NCI-H2171 (cell line): ENCODE results near the gene UNC119.
"Not testable (repeated sequence)": the region's sequence is repeated elsewhere in the genome, so short reads cannot be mapped to it uniquely, and the experiment has no call there.

Experiments
- DNase-seq: peaks from one replicate; lab custom pipeline; 2025; lab: John Stamatoyannopoulos, UW

UNC119 gene

DNA sequence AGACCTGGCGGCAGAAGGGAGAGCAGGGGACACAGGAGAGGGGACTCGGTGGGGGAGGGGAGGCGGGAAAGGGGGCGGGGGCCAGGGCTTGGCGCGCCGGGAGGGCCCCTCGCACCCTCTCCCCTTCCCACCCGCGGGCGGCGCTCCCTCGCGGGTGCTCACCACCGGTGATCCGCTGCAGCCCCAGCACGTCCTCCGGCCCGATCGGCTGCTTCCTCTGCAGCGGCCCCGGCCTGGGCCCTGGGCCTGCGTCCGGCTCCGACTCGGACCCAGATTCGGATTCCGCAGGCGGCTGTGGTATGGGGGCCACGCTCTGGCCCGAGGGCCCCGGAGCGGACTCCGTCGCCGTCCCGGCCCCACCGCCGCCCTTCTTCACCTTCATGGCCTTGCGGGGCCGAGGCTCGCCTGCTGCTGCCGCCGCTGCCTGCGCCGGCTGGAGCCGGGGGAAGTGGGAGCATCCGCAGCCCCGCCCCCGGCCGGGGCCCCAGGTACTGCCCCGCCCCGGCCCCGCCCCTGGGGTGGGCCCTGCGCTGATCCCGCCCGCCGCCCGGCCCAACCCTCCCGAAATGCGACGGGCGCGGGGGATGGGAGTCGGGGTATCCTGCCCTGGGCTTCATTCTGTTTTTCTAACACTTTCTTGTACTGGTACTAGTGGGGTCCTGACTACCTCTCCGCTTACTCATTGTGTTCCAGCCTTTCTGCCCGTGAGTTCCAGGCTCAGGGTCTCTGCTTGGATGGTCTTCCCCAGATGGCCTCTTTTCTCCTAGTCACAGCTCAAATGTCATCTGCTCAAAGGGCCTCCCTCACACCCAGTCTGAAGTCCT, at the start of gene UNC119:
UNC119 (minus strand) TSS at position 449 of the 824 bp plus-strand sequence; CDS start at position 382, 67 bp downstream.
- DNase-seq: peak; percentile 90

DNA sequence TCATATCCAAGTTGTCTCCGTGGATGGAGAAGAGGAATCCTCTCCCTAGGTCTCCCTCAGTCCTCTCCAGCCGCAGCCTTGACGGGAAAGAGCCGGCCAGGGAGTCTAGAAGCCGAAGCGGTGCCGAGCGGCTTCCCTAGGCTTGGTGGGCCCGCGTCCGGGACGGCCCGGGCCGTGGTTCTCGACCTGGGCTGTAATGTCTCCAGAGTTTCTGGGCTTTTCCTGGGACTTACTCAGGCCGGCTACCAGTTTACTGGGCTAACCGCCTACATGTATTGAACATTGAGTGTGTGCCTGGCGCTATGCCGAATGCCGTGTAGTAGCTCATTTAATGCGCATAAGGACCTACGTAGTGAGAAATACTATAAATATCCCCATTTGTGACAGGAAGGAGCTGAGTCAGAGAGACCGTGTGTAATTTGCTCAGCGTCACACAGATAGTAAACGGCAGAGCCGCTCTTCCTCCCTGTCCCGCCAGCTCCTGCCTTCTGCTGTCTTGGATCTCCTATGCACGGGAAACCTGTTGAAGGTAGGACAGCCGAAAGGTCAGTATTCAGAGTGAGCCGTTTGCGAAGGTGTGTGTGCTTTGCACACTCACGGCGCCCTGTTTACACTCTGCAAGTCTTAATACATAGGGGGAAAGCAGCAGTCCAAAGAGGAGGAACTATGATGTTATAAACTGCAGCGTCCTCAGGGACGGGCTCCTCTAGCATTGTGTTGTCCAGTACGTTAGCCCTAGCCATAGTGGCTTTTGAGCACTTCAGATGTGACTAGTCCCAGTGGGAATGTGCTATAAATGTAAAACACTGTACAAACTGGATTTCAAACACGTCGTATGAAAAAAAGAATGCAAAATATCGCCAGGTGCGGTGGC, 47.1 kb upstream of the UNC119 start:
- DNase-seq: peak; percentile 58

DNA sequence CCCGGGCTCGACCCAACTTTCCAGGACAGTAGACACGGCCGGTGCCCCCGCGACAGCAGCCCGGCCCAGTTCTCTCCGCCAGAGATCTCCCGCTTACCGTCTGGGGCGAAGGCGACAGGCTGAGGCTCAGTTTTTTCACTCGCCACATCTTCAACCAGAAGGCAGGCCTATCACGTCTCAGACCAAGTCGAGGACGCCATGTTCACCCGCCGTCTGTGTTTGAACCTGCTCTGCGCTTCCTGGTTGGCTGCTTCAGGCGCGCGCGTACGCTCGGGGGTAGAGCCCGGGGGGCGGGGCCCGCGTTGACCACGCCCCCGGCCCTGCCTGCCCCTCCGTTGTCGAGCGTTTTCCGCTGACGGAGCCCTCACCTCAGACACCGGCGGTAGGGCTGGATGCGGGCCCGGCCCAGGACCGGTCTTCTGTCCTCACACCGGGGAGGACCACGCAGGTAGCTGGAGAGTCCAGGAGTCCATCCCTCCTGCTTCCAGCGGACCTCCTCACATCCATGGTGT, 46.4 kb upstream of the UNC119 start, which contains the start of gene SPAG5:
SPAG5 (minus strand) TSS at position 227 of the 512 bp plus-strand sequence; CDS start at position 148, 79 bp downstream.
- DNase-seq: peak; percentile 92

DNA sequence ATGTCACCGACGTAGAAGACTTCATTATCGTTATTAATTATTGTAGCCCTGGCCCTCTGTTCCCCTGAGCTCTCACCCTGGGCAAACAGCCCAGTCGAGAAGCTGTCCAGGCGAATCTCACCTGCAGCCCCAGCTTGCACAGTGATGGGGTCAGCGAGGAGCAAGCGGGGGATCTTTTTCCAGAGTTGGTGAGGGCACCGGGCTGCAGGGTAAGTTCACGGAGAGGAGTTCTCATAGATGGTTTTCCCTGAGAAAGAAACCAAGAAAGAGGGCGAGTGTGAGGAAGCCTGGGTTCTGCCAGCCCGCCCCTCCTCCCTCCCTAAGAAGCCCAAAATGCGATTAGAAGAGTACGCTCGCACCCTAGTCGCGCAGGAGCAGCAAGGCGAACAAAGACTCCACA, 46.0 kb upstream of the UNC119 start:
- DNase-seq: no peak

DNA sequence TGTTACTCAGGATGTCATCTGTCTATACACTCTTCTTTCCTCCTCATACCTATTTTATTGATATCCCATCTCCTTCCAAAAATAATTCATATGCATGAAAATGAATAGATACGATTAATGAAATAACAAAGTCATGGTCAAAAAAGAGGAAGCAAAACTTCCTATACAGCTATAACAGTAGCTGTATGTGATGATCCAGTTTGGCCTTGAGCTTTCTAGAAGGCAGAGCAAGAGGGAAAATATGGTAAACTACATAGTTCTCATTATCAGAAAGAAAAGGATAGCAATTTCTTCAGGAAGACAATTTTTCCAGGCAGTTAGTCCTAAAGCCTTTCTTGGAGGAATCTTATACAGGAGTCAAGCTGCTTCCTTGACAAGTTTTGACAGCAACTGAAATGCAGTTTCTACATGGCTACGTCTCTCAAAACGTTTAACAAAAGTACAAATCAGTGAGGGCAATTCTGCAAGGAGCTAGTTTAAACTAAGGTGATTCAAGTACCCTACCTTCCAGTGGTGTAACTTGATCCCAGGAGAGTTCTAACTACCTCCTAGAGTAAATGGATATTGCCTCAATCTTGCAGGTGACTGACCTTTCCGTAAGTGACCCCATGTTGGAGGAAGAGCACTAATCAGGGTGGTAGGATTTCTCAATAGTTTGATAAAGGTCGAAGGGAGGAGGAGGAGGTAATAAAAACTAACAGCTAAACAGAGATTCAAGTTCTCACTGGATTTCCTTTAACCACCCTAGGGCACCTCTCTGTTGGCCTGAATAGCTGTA, 45.4 kb upstream of the UNC119 start:
- no peak for DNase-seq

DNA sequence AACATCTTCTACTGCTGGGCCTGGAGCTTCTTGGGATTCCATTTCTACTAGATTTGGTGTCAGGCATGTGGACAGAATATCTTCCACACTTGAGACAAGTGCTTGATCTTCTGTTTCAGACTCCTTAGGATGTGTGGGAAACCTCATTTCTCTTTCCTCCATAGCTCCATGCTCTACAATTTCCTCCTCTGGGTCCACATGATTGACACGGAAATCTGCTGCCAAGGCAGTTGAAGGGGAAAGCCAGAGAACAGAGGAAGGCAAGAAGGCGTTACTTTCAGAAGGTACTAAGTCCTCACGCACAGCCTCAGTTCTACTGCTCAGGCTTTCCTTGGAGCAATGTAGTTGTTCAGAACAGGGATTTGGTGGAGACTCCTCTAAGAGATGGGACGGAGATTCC, 39.8 kb upstream of the UNC119 start:
- DNase-seq: no peak

DNA sequence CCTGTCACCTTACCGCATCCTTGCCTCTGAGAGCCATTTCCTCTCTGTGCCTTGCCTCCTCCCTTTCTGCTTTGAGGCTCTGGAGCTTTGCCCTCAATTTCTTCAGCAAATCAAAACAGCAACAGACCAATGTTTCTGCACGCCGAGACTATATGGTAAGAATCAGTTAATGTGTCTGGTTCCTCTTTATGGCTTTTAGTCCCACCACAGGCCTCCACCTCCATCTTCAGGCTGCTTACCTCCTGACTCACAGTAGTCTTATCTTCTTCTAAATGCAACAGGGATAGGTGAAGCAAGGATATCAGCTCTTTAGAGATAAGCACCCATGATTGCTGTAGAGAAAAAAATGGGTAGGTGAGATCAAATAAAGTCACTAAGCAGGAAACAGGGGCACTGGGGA, 33.4 kb upstream of the UNC119 start:
- no peak for DNase-seq

DNA sequence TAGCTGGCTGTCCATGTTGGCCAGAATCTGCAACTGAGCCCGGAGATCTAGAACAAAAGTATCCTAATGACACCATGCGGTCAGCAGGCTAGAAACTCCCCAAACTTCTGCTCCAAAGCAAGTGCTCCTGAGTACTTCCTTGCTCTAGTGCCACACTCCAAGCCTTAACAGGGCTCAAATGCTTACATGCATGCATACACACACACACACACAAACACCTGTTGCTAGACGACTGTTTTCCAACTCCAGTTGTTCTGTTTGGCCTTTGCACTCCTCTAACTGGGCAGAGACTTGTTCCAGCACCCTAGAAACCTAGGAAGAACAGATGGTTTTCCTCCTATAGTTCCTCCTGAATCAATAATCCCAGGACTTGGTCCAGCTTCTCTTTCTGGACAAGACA, 32.0 kb upstream of the UNC119 start:
- DNase-seq: no peak

DNA sequence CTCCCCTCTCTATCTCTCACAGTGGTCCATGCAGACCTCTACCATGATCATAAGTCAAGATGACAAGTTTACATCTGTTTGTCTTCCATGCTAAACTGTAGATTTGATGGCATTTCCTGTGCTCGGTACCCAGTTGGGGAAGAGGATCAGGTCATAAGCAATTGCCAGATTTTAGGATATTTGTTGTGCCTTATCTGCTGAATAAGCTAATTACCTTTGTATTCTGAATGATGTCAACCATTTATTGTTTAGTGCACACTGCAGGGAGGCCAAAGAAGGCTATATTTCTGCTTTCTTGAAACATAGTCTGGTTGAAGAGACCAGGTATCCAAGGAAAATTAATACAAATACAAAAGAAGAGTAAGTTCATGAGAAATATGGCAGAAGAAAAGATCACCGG, 30.1 kb upstream of the UNC119 start:
- no peak for DNase-seq

DNA sequence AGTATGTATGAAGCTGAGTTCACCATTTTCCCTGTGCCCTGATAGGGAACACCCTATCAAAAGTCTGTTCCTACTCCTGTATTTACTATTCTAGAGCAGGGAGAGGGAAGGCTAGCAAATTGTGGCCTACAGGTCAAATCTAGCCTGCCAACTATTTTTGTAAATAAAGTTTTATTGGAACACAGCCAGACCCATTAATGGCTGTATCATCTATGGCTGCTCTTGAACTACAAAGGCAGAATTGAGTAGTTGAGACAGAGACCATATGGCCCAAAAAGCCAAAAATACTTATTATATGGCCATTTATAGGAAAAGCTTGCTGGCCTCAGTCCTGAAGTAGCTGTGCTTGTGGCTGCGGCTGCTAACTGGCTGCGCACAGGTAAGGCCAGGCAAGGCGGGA, 28.5 kb upstream of the UNC119 start:
- DNase-seq: no peak

DNA sequence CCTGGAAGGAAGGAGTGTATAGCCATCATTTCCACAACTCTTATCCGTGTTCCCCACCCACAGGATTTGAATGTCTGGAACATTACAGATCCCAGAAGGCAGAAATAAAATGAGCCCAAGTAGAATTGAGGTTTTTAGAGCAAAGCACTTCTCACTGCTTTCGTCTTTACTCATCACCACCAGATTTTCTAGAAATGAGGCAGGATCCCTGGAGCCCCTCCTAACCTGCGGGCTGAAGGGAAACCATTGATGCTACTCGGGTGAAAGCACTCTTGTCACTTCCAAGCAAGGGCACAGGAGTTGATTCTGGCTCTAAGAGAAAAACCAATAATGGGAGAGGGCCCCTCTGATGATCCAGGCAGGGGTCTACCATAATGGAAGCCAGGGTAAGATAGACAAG, 27.1 kb upstream of the UNC119 start:
- DNase-seq: no peak

DNA sequence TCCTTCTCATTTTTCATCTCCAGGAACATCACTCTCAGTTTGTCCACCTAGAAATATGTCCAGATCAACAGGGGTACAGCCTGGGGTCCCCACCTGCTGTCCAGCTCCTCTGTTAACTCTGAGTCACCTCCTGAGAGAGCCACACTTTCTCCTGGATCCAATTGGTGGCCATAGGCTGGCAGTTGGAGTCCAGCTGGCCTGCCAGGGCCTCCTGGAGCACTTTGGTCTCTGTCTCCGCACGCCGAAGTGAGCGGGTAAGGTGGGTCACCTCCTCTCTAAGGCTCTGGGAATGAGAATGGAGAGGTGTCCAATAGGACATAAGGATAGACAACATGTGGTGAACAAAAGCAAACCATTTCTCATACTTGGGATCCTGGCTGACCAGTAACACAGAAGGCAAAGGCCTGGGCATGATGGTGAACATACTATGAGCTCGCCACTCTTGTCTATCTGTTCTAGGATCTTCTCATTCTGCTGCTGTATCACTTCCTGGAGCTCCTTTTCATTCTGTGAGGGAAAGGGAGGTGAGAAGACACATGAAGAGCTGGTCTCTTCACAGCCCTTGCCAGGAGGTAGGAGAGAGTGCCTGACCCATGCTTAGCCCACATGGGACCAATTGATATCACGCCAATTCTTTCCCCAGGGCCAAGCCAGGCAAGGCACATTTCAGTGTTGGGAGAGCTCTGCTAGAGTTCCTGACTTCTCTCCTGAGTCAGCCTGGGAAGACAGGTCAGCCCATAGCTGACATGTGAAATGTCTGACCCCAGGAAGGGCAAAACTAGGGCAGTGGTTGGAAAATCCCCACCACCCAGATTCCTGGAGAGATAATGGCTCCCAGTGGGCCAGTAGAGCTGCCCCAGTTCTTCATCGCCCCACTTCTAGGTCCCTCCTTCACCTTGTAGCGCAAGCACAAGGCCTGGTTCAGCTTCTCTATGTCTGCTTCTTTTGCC, 26.1 kb upstream of the UNC119 start:
- no peak for DNase-seq

DNA sequence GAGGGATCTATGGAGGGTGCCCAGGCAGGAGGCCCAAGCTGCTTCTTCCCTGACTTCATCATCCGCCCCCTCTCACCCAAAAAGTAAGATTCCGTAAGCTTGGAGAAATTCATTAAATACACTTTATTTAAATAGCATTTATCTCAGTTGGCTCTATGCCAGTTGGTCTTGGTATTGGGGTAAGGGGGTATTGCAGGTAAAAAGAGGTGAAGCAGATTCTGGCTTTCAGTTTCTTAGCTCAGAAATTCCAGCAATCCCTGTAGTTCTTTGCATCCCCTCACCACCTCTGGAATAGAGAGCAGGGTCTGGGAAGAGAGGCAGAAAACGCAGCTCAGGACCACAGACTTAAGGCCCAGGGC, 25.0 kb upstream of the UNC119 start:
- no peak for DNase-seq

DNA sequence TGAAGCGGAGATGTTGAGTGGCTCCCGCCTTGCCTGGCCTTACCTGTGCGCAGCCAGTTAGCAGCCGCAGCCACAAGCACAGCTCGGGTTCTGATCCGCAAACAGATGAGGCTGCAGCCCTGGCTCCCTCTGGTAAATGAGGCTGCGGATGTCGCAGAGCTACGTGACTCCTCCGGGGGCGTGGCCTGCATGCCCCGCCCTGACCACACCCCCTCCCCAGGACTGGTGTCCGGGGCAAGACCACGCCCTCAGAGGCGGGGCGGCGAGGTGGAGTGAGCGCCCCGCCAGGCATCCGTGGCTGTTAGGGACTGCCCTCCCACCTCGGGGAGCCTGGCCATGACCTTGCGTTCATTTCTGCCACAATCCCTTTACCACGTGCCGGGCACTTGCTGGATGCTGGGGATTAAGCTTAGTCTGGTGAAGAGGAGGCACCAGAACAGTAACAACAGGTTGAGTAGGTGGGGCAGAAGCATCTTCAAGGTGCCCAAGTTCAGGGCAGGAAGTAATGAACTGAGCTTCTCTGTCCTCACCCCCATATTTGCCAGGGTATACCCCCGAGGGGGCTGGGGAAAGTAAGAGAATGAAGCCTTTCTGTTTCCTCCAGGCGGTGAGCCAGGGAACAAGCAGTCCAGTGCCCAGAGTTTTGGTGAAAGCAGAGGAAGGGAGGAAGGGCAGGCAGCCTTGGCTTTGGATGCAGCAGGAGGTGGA, 24.5 kb upstream of the UNC119 start, which contains the start of gene ALDOC:
ALDOC (minus strand) TSS at position 138 of the 708 bp plus-strand sequence. CDS start 1,363 bp downstream, outside the sequence.
- peak; percentile 60 for DNase-seq

DNA sequence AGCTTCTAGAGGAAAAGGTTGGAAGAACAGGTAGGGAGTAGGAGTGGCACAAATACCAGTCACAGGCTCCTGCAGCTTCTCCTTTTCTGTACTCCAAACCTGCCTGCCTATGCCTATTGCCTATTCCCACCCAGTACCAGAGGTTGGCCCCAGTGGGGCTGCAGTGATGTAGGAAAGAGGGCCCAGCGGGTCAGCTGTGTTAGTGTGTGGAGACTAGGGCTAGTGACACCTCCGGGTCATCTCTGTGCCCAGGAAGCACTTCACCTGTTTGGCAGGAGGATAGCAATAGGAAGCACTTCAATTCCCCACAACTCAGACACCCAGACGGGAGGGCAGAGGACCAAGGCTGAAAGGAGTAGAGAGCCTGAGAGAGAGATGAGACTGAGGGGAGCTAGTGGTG, 23.6 kb upstream of the UNC119 start:
- DNase-seq: not testable (repeated sequence)

DNA sequence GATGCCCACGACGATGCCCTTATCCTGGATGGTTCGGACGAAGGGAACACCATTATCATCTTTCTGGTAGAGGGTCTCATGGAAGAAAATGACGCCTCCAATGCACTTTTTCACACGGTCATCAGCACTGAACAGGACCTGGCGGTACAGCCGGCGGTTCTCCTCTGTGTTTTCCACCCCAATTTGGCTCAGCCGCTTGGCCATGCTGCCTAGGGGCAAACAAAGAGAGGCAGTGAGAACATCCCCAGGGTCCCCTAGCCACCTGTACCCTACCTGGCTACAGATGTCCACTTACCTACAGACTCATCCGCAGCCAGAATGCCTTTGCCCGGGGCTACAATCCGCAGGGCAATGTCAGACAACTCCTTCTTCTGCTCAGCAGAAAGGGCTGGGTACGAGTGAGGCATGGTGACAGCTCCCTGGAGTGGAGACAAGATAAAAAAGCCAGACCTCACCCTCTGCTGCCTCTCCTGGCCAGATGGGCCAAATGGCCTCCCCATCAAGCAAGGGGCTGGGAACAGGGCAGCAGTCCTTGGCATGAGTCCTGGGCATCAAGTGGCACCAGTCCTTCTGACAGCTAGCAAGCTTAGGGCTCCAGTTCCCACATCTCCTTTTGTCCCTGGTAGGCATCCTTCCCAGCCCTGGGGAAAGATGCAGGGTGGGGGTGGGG, 22.8 kb upstream of the UNC119 start:
- no peak for DNase-seq

DNA sequence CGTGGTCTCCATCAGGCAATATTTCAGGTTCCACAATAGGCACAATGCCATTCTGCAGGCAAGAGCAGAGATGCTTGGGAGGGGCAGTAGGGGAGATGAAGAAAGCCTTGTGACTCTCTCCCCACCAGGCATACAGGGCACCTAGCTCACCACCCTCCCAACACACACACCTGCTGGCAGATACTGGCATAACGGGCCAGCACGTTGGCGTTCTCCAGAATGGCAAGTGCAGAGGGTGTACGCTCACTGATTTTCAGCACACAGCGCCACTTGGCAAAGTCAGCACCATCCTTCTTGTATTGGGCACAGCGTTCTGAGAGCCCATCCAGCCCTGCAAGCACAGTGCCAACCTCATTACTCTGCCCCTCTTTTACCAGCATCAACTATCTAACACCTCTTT, 22.1 kb upstream of the UNC119 start:
- no peak for DNase-seq

DNA sequence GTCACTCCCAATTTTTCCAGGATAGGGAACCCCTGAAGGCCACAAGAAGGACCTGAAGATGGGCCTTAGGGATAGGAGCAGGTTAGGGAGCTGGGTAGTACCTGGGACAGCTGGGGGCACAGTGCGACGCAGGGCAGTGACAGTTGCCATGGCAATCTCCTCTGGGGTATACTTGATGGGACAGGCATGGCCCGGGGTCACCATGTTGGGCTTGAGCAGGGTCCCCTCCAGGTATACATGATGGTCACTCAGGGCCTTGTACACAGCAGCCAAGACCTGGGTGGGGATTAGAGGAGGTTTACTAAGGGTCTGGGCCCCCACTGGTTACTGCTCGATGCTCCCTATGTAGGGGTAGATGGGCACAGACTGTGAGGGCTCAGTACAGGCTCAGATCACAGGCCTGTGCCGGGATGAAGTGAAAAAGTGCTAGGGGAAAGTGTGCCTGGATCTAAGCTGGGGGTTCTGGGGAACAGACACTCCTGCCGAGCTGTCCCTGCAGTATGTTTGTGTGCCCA, 21.6 kb upstream of the UNC119 start:
- DNase-seq: no peak

DNA sequence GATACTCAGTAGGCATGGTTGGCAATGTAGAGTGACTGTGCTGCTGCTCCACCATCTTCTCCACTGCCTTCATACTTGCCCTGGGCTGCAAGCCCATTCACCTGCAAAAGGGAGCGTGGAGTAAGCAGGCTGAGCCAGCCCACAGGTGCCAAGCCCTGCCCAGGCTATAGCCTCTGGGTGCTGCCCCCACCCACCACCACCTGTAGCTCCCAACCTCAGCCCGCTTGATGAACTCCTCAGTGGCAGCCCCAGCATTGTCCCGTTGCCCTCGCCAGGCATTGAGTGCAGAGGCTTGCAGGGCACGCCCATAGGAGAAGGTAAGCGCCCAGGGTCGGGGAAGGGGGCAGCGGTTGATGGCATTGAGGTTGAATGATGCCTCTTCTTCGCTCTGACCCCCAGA, 21.1 kb upstream of the UNC119 start:
- DNase-seq: no peak
